H1 (cell line): ENCODE results near the gene L2HGDH. TPM values are rescaled to one million over a fixed set of nuclear protein-coding genes. Genes with fewer than 3 reads are reported as not detected.

Source experiments
- CTCF ChIA-PET: fragments of 300-600 bp; sonication (Branson Sonifier 250); formaldehyde crosslinking; loops from one replicate; lab custom pipeline; 2021; ENCODE audit not compliant: partially characterized antibody; lab: Charles Lee
- POLR2A ChIA-PET: fragments of 300-600 bp; sonication (Branson Sonifier 250); formaldehyde crosslinking; loops from one replicate; lab custom pipeline; 2021; ENCODE audit warnings: inconsistent platforms; ENCODE audit not compliant: partially characterized antibody; lab: Charles Lee
- DNase-seq, 2 experiments: peaks; one replicate each; pipeline versions ENCODE4 v3.0.0 to v3.0.0-alpha.2; 2010 to 2022; ENCODE audit warnings: low spot score in 2 of 2, low read depth in 1 of 2, mixed read lengths in 1 of 2
- FAIRE-seq: peaks from 2 replicates; lab custom pipeline; 2011; peaks lifted over from hg19 to GRCh38; lab: Jason Lieb, UNC
- H2AFZ ChIP-seq: 2 replicates; pipeline ENCODE4 v1.8.1; 2012; ENCODE audit warnings: low read length, inconsistent platforms
- H2AK5ac ChIP-seq: 2 replicates; pipeline ENCODE4 v1.6.1; 2013; ENCODE audit warnings: low read depth, low read length
- H2BK120ac ChIP-seq: replicated peaks from 2 replicates; pipeline ENCODE3; 2013; ENCODE audit warnings: low read depth, low read length, inconsistent platforms
- H2BK12ac ChIP-seq: 2 replicates; pipeline ENCODE4 v1.6.1; 2013; ENCODE audit warnings: low read depth, low read length
- H2BK15ac ChIP-seq: 2 replicates; pipeline ENCODE4 v1.6.1; 2013; ENCODE audit warnings: low read length
- H2BK20ac ChIP-seq: 2 replicates; pipeline ENCODE4 v1.6.1; 2013; ENCODE audit warnings: low read length
- H2BK5ac ChIP-seq: 2 replicates; pipeline ENCODE4 v1.6.1; 2013; ENCODE audit warnings: low read depth, low read length
- H3K14ac ChIP-seq: 2 replicates; pipeline ENCODE4 v1.6.1; 2013; ENCODE audit warnings: inconsistent platforms; ENCODE audit not compliant: insufficient read length
- H3K18ac ChIP-seq: 2 replicates; pipeline ENCODE4 v1.6.1; 2013; ENCODE audit warnings: low read length; ENCODE audit errors: extremely low read depth
- H3K23ac ChIP-seq: 2 replicates; pipeline ENCODE4 v1.6.1; 2013; ENCODE audit warnings: inconsistent platforms; ENCODE audit not compliant: insufficient read length
- H3K23me2 ChIP-seq: 2 replicates; pipeline ENCODE4 v1.6.1; 2013; ENCODE audit warnings: low read depth, low read length
- H3K27ac ChIP-seq: 2 replicates; pipeline ENCODE4 v1.6.1; 2011; ENCODE audit warnings: low read depth, low read length, inconsistent platforms
- H3K27me3 ChIP-seq, 4 experiments: replicated peaks in 1 of 4; 1 replicate in 1 of 4; 2 replicates in 3 of 4; pipeline versions ENCODE4 v1.6.1 to v1.8.1; 2011 to 2013; ENCODE audit warnings: low read length in 3 of 4, mild to moderate bottlenecking in 3 of 4, inconsistent platforms in 2 of 4, mixed read lengths in 2 of 4, moderate library complexity in 1 of 4; ENCODE audit not compliant: control insufficient read depth in 3 of 4, insufficient read depth in 3 of 4; ENCODE audit errors: extremely low read depth in 1 of 4
- H3K36me3 ChIP-seq, 4 experiments: 2 replicates each; pipeline versions ENCODE4 v1.6.1 to v1.8.1; 2011 to 2013; ENCODE audit warnings: mild to moderate bottlenecking in 4 of 4, low read length in 3 of 4, moderate library complexity in 2 of 4, control low read depth in 1 of 4, inconsistent platforms in 1 of 4; ENCODE audit not compliant: insufficient read depth in 4 of 4, control insufficient read depth in 2 of 4
- H3K4ac ChIP-seq: replicated peaks from 2 replicates; pipeline ENCODE3; 2013; ENCODE audit warnings: low read length, low read depth, mixed read lengths, inconsistent platforms; ENCODE audit not compliant: insufficient read length
- H3K4me1 ChIP-seq, 4 experiments: replicated peaks in 1 of 4; 1 replicate in 1 of 4; 2 replicates in 3 of 4; pipeline versions ENCODE4 v1.6.1 to v1.8.1; 2011 to 2013; ENCODE audit warnings: low read length in 3 of 4, inconsistent platforms in 2 of 4, mixed read lengths in 1 of 4; ENCODE audit not compliant: insufficient read depth in 4 of 4, control insufficient read depth in 3 of 4
- H3K4me2 ChIP-seq, 2 experiments: 2 replicates each; pipeline versions ENCODE4 v1.6.1 to v1.8.1; 2011 to 2013; ENCODE audit warnings: low read depth in 2 of 2, low read length in 2 of 2, control low read depth in 1 of 2, inconsistent platforms in 1 of 2, mild to moderate bottlenecking in 1 of 2; ENCODE audit not compliant: insufficient read depth in 1 of 2
- H3K4me3 ChIP-seq, 4 experiments: fragments of 200-600, 300-600 bp in 1 of 4; sonication (generic), shearing (Covaris generic), sonication (Bioruptor Twin) in 1 of 4; 2 replicates each; pipeline versions ENCODE4 v1.5.1 to v1.8.1; 2011 to 2016; ENCODE audit warnings: low read length in 4 of 4, low read depth in 3 of 4, control low read depth in 2 of 4, inconsistent platforms in 2 of 4, mild to moderate bottlenecking in 2 of 4, mixed read lengths in 1 of 4, moderate library complexity in 1 of 4; ENCODE audit not compliant: insufficient read depth in 2 of 4; ENCODE audit errors: extremely low read depth in 1 of 4
- H3K56ac ChIP-seq: replicated peaks from 2 replicates; pipeline ENCODE3; 2013; ENCODE audit warnings: low read depth, mild to moderate bottlenecking, mixed read lengths, low read length, inconsistent platforms; ENCODE audit not compliant: insufficient read length
- H3K79me1 ChIP-seq: 2 replicates; pipeline ENCODE4 v1.6.1; 2013; ENCODE audit warnings: low read depth, low read length, control low read depth
- H3K79me2 ChIP-seq, 2 experiments: 2 replicates each; pipeline versions ENCODE4 v1.6.1 to v1.8.1; 2012 to 2013; ENCODE audit warnings: low read length in 2 of 2, mild to moderate bottlenecking in 2 of 2, inconsistent platforms in 1 of 2; ENCODE audit not compliant: insufficient read depth in 2 of 2, control insufficient read depth in 1 of 2
- H3K9ac ChIP-seq, 4 experiments: replicated peaks in 1 of 4; 1 replicate in 1 of 4; 2 replicates in 3 of 4; pipeline versions ENCODE4 v1.6.1 to v1.8.1; 2011 to 2013; ENCODE audit warnings: low read depth in 3 of 4, low read length in 3 of 4, control low read depth in 2 of 4, mild to moderate bottlenecking in 2 of 4, moderate library complexity in 2 of 4, inconsistent platforms in 1 of 4; ENCODE audit errors: extremely low read depth in 1 of 4
- H3K9me3 ChIP-seq, 2 experiments: 2 replicates each; pipeline versions ENCODE4 v1.6.1 to v1.8.1; 2012 to 2013; ENCODE audit warnings: mild to moderate bottlenecking in 2 of 2, moderate library complexity in 2 of 2, control low read depth in 1 of 2, inconsistent platforms in 1 of 2, low read depth in 1 of 2, low read length in 1 of 2, mixed read lengths in 1 of 2; ENCODE audit not compliant: insufficient read depth in 2 of 2
- H4K20me1 ChIP-seq, 2 experiments: replicated peaks in 1 of 2; 2 replicates each; pipeline versions ENCODE3 to v1.8.1; 2011 to 2013; ENCODE audit warnings: inconsistent platforms in 2 of 2, low read length in 2 of 2, mild to moderate bottlenecking in 1 of 2; ENCODE audit not compliant: insufficient read depth in 2 of 2, control insufficient read depth in 1 of 2
- H4K5ac ChIP-seq: 2 replicates; pipeline ENCODE4 v1.6.1; 2013; ENCODE audit warnings: low read length, low read depth, mixed read lengths, inconsistent platforms; ENCODE audit not compliant: insufficient read length
- H4K8ac ChIP-seq: 2 replicates; pipeline ENCODE4 v1.8.0; 2013; ENCODE audit warnings: mild to moderate bottlenecking, moderate library complexity, low read length, inconsistent platforms; ENCODE audit not compliant: insufficient read depth; ENCODE audit errors: extremely low read depth
- H4K91ac ChIP-seq: replicated peaks from 2 replicates; pipeline ENCODE3; 2013; ENCODE audit warnings: low read length, mixed read lengths, inconsistent platforms; ENCODE audit not compliant: insufficient read length
- ATF3 ChIP-seq: IDR thresholded peaks from 2 replicates; pipeline ENCODE4 v1.6.1; 2011; ENCODE audit warnings: low read depth, mild to moderate bottlenecking, low read length; ENCODE audit not compliant: insufficient read depth
- BCL11A ChIP-seq, 2 experiments: IDR thresholded peaks; one replicate each; pipeline ENCODE4 v1.6.1; 2011; ENCODE audit warnings: low read depth in 2 of 2, low read length in 2 of 2, mild to moderate bottlenecking in 2 of 2
- CBX5 ChIP-seq: fragments of 300-800, 300-1000 bp; sonication (generic); IDR thresholded peaks from 2 replicates; pipeline ENCODE4 v1.7.1; 2016; ENCODE audit warnings: antibody characterized with exemption, low read length, low read depth
- CREB1 ChIP-seq: IDR thresholded peaks from 2 replicates; pipeline ENCODE4 v1.6.1; 2012; ENCODE audit warnings: inconsistent platforms
- GABPA ChIP-seq: IDR thresholded peaks from 2 replicates; pipeline ENCODE4 v1.6.1; 2011; ENCODE audit warnings: mild to moderate bottlenecking, low read length, moderate library complexity, borderline replicate concordance; ENCODE audit not compliant: insufficient read depth
- HDAC6 ChIP-seq: IDR thresholded peaks from one replicate; pipeline ENCODE4 v1.7.1; 2012; ENCODE audit warnings: low read depth, mild to moderate bottlenecking, inconsistent platforms, low read length, moderate library complexity
- MAFK ChIP-seq: IDR thresholded peaks from 2 replicates; pipeline ENCODE4 v1.6.1; 2012; ENCODE audit warnings: low read depth, mild to moderate bottlenecking, improper control_type of control experiment, low read length
- MAX ChIP-seq: IDR thresholded peaks from 2 replicates; pipeline ENCODE4 v1.6.1; 2012; ENCODE audit warnings: inconsistent platforms
- SP4 ChIP-seq: IDR thresholded peaks from 2 replicates; pipeline ENCODE4 v1.6.1; 2012; ENCODE audit warnings: low read length, inconsistent platforms
- SUZ12 ChIP-seq: fragments of 200-600 bp; sonication (generic); IDR thresholded peaks from 2 replicates; pipeline ENCODE4 v1.6.1; 2012; ENCODE audit warnings: mild to moderate bottlenecking, inconsistent platforms, low read length, moderate library complexity, mixed read lengths
- TAF1 ChIP-seq: IDR thresholded peaks from 2 replicates; pipeline ENCODE4 v1.6.1; 2011; ENCODE audit warnings: mild to moderate bottlenecking, low read depth, low read length
- ZNF274 ChIP-seq: IDR thresholded peaks from 2 replicates; pipeline ENCODE4 v1.7.0; 2012; ENCODE audit warnings: low read length, borderline replicate concordance; ENCODE audit errors: extremely low read depth
- WGBS, 2 experiments: shearing (Covaris generic) in 1 of 2; methylation state at CpG; one replicate each; pipeline versions ENCODE4 v1.1.6 to v1.1.7; 2013 to 2015; ENCODE audit warnings: low lambda C conversion rate in 2 of 2, mixed read lengths in 2 of 2, inconsistent platforms in 1 of 2, low coverage in 1 of 2, missing lambda C conversion rate in 1 of 2; ENCODE audit not compliant: insufficient replicate concordance in 2 of 2, insufficient coverage in 1 of 2, insufficient read length in 1 of 2; ENCODE audit errors: extremely low coverage in 1 of 2, missing lambda C conversion rate in 1 of 2; 5-methylcytosine and 5-hydroxymethylcytosine counted together
- polyA plus RNA-seq, 7 experiments: library from polyadenylated mRNA; depleted of rRNA in 3 of 7; stranded (reverse) in 5 of 7; unstranded in 2 of 7; fragments of >200 nt in 5 of 7; fragments of 200-250 nt in 2 of 7; gene quantifications; 1 replicate in 5 of 7; 2 replicates in 1 of 7; 4 replicates in 1 of 7; pipeline versions ENCODE4 v1.2.1 to v1.2.3, GENCODE V29; 2011 to 2013; ENCODE audit warnings: missing spikeins in 2 of 7, mixed read lengths in 2 of 7
- total RNA-seq: library from RNA; stranded (reverse); fragmentation: NEBNext Ultra II Directional; extraction: Animal tissue kit (Norgen Biotek cat#: 25700); gene quantifications from 2 replicates; pipeline ENCODE4 v1.2.1, GENCODE V29; 2021

The L2HGDH gene
- total and polyA plus RNA-seq, 2 of the 8 experiments (the other 6 are each of a cell fraction or from before 2014, with no cell fraction given): 12.2 to 28.6 TPM

DNA sequence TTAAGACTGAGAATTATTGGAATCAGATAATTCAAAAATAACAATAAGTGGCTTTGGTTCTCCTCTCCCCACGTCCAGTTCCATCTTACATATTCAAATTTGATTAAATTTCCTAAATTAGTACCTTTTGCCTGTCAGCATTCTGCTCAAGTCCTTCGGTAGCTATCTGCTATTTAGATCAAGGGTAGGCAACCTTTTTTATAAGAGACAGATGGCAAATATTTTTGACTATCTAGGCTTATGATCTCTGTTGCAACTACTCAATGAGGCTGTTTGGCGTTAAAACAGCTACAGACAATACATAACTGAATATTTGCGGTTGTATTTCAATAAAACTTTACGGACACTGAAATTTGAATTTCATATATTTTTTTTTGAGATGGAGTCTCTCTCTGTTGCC, 21.7 kb downstream of the L2HGDH start:
- FAIRE-seq (no peak), DNase-seq (no peak)
- CTCF ChIA-PET: interaction anchor here (0.6 to 1.3 kb wide), 4 partner anchors 10 to 487 kb away, joined by 3 read pairs; no protein-coding TSS in a partner anchor
- Histone ChIP-seq H3K27me3 (no peaks in the 10 kb centered on the region), H3K4ac (no peak overlapping the region), H4K91ac (no peak overlapping the region), H2BK15ac (no peak overlapping the region), H4K8ac (no peak overlapping the region), H3K27ac (no peak overlapping the region), H2BK12ac (no peak overlapping the region), H3K79me1 (0 out of 2 replicates have a peak, but pooled peaks cover 2% of the 10 kb centered on the region), H2BK120ac (no peak overlapping the region), H3K36me3 (peaks cover 0 to 17% (median 5%) of the 10 kb centered on the region in 4 experiments; a peak in 5 of 8 replicates), H3K9ac (no peak overlapping the region), H4K20me1 (peaks cover 0 to 2% of the 10 kb centered on the region in 2 experiments), H2AK5ac (no peak overlapping the region), H2BK20ac (no peak overlapping the region), H3K14ac (no peak overlapping the region), H3K4me3 (no peak overlapping the region), H3K79me2 (no peaks in the 10 kb centered on the region), H2AFZ (no peak overlapping the region), H3K9me3 (no peaks in the 10 kb centered on the region), H3K56ac (no peak overlapping the region), H3K4me1 (no peaks in the 10 kb centered on the region), H3K23me2 (no peaks in the 10 kb centered on the region), H2BK5ac (no peak overlapping the region), H3K18ac (no peak overlapping the region), H4K5ac (no peak overlapping the region), H3K4me2 (no peak overlapping the region), H3K23ac (no peak overlapping the region)
- no peak for TF ChIP-seq SUZ12
- no peak for TF ChIP-seq BCL11A (IDR thresholded peaks at IDR 0.05; ENCODE audit: low read depth in 2 of 2, low read length in 2 of 2)
- no peak for TF ChIP-seq MAX
- no peak for TF ChIP-seq TAF1
- TF ChIP-seq MAFK: no peak
- TF ChIP-seq HDAC6: no peak
- TF ChIP-seq SP4: no peak
- TF ChIP-seq ATF3: no peak
- no peak for TF ChIP-seq CREB1
- no peak for TF ChIP-seq ZNF274
- no peak for TF ChIP-seq GABPA
- TF ChIP-seq CBX5: no peak
- WGBS, 2 experiments: 91% methylated on average over 5 of the region's 5 CpGs; no CpG with 5 or more reads in 1 of the 2 experiments
- POLR2A ChIA-PET: no interaction called here
